GM19372 (cell line): ENCODE measurements around the gene LSM12.
"Not testable (repeated sequence)": the region's sequence is repeated elsewhere in the genome, so short reads cannot be mapped to it uniquely, and the experiment has no call there.

Source experiments
- ATAC-seq: cut with Tn5 transposase; IDR thresholded peaks from one replicate; pipeline ENCODE4 v1.9.1; 2021; ENCODE audit warnings: mild to moderate bottlenecking, low read depth, moderate library complexity; ENCODE audit not compliant: unreplicated experiment

LSM12 gene

GRCh38 chr17:44066204-44066930 is at the start of gene LSM12:
TSS of gene LSM12 (minus strand) at chr17:44066671. CDS start at chr17:44066587, 84 bp downstream.
- peak; percentile 50 for ATAC-seq

- no peak for ATAC-seq
These were observed 49.3 kb upstream of the LSM12 start for GRCh38 chr17:44115585-44116415.

GRCh38 chr17:44113868-44114840 is 47.7 kb upstream of the LSM12 start:
- ATAC-seq = no peak

- ATAC-seq = no peak
These were observed 46.9 kb upstream of the LSM12 start for GRCh38 chr17:44113382-44113781.

- no peak for ATAC-seq
These were observed 46.1 kb upstream of the LSM12 start for GRCh38 chr17:44112284-44113280.

- ATAC-seq = no peak
These were observed 45.3 kb upstream of the LSM12 start for GRCh38 chr17:44111777-44112176.

- ATAC-seq = no peak
These were observed 44.6 kb upstream of the LSM12 start for GRCh38 chr17:44110823-44111633.

GRCh38 chr17:44110011-44110686 is 43.7 kb upstream of the LSM12 start:
- ATAC-seq = no peak

GRCh38 chr17:44109312-44109630 is 42.8 kb upstream of the LSM12 start:
- ATAC-seq = no peak

- ATAC-seq = no peak
These were observed 42.2 kb upstream of the LSM12 start for GRCh38 chr17:44108440-44109311.

GRCh38 chr17:44106801-44107200 is 40.3 kb upstream of the LSM12 start:
- ATAC-seq = no peak

GRCh38 chr17:44105941-44106340 is 39.5 kb upstream of the LSM12 start:
- no peak for ATAC-seq

- ATAC-seq = no peak
These were observed 39.0 kb upstream of the LSM12 start for GRCh38 chr17:44105483-44105882.

GRCh38 chr17:44102849-44103622 is 36.6 kb upstream of the LSM12 start:
- ATAC-seq = no peak

- ATAC-seq = not testable (repeated sequence)
These were observed 35.4 kb upstream of the LSM12 start for GRCh38 chr17:44101858-44102257.

- ATAC-seq = no peak
These were observed 30.9 kb upstream of the LSM12 start for GRCh38 chr17:44097110-44097958.
